NOMO-1 treated with dmso at 0.1 percent for 144 hours (cell line): ENCODE results near the gene MYL6B.
A peak's percentile ranks its signal among the peaks of the same experiment; 100 is the strongest.
"Not testable (repeated sequence)": the region's sequence is repeated elsewhere in the genome, so short reads cannot be mapped to it uniquely, and the experiment has no call there.

Source experiments
- DNase-seq: peaks from one replicate; lab custom pipeline; 2025; ENCODE audit not compliant: unreplicated experiment; lab: John Stamatoyannopoulos, UW

The MYL6B gene

DNA sequence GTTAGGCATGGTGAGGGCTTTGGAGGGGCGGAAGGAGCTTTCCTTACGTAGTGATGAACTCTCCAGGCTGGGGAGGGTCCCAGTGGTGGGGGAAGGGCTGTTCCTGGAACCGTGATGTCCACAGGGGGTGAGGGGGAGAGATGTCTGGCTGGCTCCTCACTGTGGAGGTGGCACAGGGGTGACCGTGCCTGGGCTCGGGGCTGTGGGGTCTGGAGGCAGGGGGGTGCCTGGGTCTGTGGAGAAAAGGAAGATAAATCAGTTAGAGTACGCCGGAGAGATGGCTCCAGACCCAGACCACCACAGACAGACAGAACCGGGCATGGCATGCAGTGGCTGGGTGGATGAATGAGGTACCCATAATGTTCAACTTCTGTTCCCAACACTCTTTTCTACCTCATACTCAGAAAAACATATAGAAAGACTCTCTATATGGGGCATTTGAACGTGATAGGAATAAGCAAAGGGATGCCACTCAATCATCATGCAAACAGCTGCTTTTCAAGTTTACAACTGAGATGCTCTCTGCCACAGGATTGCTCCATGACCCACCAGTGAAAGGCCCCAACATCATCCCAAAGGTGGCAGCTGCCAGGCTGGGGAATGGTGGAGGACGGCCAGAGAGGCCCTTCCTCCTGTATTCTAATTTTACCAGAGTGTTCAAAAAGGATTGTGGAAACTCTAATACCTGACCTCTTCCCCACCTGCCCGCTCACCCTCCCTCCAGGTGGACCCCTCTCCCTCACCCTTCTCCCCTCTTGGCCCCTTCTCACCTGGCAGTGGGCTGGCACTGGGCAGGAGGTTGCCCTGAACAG, 11.4 kb downstream of the MYL6B start:
- no peak for DNase-seq

- DNase-seq, result no peak
Measured at GRCh38 chr12:56164345-56164729, 11.9 kb downstream of the MYL6B start.

- no peak for DNase-seq
Measured at GRCh38 chr12:56165369-56165768, 13.0 kb downstream of the MYL6B start.

- no peak for DNase-seq
Measured at GRCh38 chr12:56169229-56169759, 16.9 kb downstream of the MYL6B start.

DNA sequence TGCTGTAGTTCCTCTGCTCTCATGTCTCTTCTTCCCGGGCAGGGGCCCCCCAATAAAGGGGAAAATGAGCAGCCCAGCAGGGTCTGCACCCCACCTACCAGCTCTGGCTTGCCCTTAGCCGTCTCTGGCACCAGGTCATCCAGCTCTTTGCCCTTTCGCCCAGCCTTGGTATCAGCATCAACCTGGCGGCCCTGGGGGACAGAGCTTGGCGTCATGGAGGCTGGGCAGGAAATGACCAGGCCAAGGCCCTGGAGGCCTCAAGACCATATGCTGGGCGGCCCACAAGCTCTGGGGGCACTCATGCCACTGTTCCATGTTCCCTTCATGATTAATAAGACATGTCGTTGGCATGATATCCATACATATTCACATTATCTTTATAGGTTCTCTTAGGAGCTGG, 20.5 kb downstream of the MYL6B start:
- DNase-seq, result no peak

- no peak for DNase-seq
Measured at GRCh38 chr12:56178347-56178746, 26.0 kb downstream of the MYL6B start.

GRCh38 chr12:56186957-56187356, 34.6 kb downstream of the MYL6B start:
- DNase-seq, result no peak

GRCh38 chr12:56188131-56188777, 35.9 kb downstream of the MYL6B start:
- no peak for DNase-seq

DNA sequence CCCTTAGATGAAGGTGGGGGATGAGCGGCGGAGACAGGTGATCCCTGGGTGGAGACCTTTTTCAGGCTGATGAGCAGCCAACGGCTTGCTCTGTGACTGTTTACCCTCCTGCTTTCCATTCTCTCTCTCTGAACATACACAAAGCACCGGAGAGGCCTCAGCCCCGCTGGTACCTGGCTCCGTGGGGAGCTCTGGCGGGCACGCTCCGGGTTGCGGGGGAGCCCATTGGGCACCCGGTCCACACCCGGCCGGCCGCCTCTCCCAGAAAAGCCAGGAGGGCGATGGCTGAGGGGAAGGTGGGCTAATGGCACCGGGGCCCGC, 36.4 kb downstream of the MYL6B start:
- no peak for DNase-seq

DNA sequence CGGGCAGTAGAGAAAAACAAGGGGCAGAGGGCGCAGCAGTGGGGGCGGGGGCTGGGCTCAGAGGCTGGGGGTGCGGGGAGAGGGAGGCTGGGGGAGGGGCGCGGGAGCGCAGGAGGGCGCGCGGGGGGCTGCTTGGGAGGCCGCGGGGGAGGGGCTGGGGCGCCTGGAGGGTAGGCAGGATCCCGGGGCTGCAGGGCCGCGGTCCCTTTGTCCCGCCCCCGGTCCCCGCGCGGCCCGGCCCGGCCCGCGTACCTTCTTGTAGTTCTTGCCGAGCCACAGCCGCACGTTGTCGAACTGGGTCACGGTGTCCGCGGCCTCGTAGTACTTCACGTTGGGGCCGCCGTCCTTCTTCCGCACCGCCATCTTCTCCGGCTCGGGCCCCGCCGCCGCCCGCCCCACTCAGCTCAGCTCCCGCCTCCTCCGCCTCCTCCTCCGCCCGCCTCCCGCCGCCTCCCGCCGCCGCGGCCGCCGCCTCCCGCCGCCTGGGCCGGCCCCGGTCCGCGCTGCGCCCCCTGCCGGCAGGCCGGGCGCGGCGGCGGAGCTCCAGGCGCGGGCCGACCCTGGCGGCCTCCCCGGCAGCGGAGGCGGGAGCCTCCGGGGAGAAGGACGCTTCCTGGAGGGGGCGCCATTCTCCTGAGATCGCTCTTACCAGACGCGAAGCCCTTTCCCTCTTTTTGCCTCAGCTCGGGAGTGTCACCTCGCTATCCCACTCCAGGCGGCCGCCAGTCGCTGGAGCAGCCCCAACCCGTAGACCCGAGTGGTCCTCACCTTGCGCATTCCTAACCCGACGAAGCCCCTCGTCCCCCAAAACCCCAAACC, 36.9 kb downstream of the MYL6B start, which contains the start of gene SMARCC2:
Gene SMARCC2 (minus strand): TSS at position 385 of the 819 bp plus-strand sequence. CDS start 22 bp downstream, at position 363.
- DNase-seq, result peak; percentile 77

DNA sequence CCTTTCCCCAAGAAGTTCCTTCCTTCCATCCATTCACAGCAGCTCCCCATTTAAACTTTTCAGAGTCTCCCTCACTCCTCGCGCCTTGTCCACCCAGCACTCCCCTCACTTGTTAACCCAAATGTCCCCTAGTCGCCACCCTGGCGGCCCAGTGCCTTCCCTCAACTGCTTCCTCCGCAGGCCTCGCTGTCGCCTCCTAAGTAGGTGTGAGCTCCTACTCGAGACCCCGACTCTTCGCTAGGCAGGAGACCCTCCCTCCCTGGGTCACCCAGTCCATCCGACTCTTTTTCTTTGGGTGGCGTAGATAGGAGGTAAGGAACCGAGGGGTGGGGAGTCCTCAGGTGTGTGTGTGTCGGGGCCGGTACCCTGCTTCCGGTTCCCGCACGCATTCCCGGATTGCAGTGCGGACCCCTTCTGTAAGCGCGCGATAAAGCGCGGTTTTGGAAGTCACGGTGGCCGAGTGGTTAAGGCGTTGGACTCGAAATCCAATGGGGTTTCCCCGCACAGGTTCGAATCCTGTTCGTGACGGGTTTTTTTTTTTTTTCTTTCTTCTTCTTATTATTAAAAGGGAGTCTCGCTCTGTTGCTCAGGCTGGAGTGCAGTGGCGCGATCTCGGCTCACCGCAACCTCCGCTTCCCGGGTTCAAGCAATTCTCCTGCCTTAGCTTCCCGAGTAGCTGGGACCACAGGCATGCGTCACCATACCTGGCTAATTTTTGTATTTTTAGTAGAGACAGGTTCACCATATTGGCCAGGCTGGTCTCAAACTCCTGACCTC, 37.7 kb downstream of the MYL6B start:
- peak; percentile 52 for DNase-seq

- no peak for DNase-seq
Measured at GRCh38 chr12:56190695-56191155, 38.3 kb downstream of the MYL6B start.

GRCh38 chr12:56192582-56192981, 40.2 kb downstream of the MYL6B start:
- DNase-seq, result no peak

DNA sequence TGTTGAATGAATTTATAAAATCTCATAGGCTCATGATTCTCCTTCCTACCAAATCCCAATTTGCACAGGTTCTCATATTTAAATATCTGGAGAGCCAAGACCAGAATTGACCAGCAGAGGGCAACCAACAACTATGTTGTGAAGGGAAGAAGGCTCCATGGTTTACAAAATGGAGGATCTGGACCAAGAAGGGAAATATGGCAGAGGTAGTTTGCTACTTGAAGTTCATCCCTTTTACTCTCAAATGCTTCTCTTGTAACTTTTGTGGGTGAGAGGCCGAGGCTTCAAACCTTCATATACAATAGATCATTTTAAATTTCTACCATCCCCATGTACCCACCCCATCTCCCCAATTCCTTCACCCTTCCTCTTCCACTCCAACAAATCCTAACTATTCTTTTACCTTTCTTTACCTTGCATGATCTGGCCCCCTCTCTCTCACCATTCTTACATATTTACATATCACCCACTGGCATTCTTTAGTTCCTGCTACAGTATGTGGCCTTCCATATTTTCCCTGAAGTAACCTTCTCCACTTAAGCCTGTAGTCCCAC, 40.7 kb downstream of the MYL6B start:
- peak; percentile 54 for DNase-seq

DNA sequence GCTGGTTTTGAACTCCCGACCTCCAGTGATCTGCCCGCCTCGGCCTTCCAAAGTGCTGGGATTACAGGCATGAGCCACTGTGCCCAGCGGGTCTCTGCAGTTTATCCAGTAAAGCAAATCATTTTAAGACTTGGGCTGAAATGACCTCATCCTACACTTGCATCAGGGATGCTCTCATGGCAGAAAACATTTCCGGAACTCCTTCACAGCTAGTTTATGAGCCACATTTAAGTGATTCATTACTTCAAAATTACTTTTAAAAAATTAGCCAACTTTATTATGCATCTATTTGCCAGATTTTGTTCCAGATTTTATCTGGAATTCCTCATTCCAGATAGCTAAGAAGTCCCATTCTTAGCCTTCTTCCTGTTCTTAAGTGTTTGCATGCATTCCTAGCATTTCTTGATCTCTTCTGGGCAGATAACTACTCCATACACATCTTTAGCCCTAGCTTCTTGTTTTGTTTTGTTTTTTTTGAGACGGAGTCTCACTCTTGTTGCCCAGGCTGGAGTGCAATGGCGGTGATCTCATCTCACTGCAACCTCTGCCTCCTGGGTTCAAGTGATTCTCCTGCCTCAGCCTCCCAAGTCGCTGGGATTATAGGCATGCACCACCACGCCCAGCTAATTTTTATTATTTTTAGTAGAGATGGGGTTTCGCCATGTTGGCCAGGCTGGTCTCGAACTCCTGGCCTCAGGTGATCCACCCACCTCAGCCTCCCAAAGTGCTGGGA, 44.6 kb downstream of the MYL6B start:
- not testable (repeated sequence) for DNase-seq

DNA sequence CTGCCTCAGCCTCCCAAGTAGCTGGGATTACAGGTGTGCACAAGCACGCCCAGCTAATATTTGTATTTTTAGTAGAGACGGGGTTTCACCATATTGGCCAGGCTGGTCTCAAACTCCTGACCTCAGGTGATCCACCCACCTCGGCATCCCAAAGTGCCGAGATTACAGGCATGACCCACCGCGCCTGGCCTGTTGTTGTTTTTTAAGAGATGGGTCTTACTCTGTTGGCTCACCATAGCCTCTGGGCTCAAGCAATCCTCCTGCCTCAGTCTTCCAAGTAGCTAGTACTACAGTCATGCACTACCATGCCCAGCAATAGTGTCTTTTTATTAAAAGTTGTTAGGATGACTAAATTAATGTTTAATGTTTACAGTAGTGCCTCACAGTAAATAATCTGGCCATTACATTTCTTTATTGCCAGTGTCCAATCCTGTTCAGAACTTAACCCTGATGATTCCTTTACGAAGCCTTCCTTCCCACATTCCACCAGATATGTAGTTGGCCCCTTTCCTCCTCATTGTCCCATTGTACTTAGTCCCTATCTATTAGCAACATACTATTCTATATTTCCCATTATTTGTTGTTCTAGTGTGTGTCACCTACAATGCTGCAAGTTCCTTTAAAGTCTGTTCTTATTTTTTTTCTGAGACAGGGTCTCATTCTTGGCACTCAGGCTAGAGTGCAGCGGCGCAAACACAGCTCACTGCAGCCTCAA, 45.7 kb downstream of the MYL6B start:
- no peak for DNase-seq

DNA sequence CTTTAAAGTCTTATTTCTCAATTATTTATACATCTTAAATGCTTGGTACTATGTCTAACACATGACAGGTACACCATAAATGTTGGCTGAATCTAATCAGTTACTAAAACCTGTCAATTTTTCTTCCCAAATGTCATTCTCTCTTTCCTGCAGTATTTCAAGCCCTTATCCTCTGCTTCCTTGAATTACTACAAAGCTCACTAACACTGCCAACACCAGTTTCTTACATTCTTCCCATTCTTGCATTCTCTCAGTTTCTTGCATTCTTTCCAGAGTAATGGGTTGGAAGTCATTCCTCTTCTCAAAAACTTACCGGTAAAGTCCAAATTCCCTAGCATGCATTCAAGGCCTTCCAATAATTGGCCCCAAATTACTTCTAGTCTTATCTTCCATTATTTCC, 46.4 kb downstream of the MYL6B start:
- no peak for DNase-seq

GRCh38 chr12:56202366-56202765, 50.0 kb downstream of the MYL6B start:
- DNase-seq, result no peak

DNA sequence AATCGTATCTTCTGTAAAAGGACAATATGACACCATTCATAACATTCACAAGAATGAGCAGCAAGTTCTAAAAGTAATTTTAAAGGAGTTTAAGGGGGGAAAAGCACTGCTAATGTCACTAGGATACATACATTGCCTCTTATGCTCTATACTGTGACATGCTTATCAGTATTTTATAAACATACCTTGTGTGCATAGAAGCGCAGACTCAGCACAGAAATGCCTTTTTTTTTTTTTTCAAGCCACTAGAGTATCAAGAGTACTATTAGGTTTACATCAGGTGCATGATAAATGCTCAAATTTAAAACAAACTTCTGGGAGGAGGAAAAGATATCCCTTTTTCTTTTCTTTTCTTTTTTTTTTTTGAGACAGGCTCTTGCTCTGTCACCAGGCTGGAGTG, 50.5 kb downstream of the MYL6B start:
- no peak for DNase-seq
